Neuronal stem cell (in vitro differentiated cells): ENCODE measurements around the gene KLF12.

ENCODE experiments used
- DNase-seq: peaks from one replicate; pipeline ENCODE4 v3.0.0-alpha.2; 2013; ENCODE audit warnings: low spot score
- H2AFZ ChIP-seq: one replicate; pipeline ENCODE4 v1.6.1; 2013; ENCODE audit warnings: mild to moderate bottlenecking, low read length, inconsistent platforms
- H2AK5ac ChIP-seq: 2 replicates; pipeline ENCODE4 v1.6.1; 2013; ENCODE audit warnings: low read depth, mild to moderate bottlenecking, inconsistent platforms, low read length, moderate library complexity, mixed read lengths
- H2BK120ac ChIP-seq: 2 replicates; pipeline ENCODE4 v1.6.1; 2013; ENCODE audit warnings: low read depth, mild to moderate bottlenecking, inconsistent platforms, low read length, moderate library complexity, mixed read lengths
- H2BK12ac ChIP-seq: one replicate; pipeline ENCODE4 v1.6.1; 2013; ENCODE audit warnings: low read length, inconsistent platforms
- H2BK15ac ChIP-seq: 2 replicates; pipeline ENCODE4 v1.6.1; 2013; ENCODE audit warnings: mild to moderate bottlenecking, low read length, inconsistent platforms, mixed read lengths
- H2BK5ac ChIP-seq: one replicate; pipeline ENCODE4 v1.6.1; 2013; ENCODE audit warnings: inconsistent platforms, mild to moderate bottlenecking, low read length, moderate library complexity
- H3K14ac ChIP-seq: one replicate; pipeline ENCODE4 v1.6.1; 2013; ENCODE audit warnings: low read length, inconsistent platforms
- H3K18ac ChIP-seq: 2 replicates; pipeline ENCODE4 v1.6.1; 2013; ENCODE audit warnings: low read length, inconsistent platforms
- H3K23ac ChIP-seq: 2 replicates; pipeline ENCODE4 v1.6.1; 2013; ENCODE audit warnings: low read depth, mild to moderate bottlenecking, mixed read lengths, low read length, inconsistent platforms; ENCODE audit not compliant: poor library complexity
- H3K27ac ChIP-seq: replicated peaks from 3 replicates; pipeline ENCODE4 v1.5.1; 2013; ENCODE audit warnings: low read length, inconsistent platforms
- H3K27me3 ChIP-seq, 3 experiments: 2 replicates each; pipeline ENCODE4 v1.6.1; 2013; ENCODE audit warnings: low read length in 3 of 3, mild to moderate bottlenecking in 2 of 3, inconsistent platforms in 1 of 3, low read depth in 1 of 3, mixed read lengths in 1 of 3, moderate library complexity in 1 of 3; ENCODE audit not compliant: control insufficient read depth in 3 of 3, insufficient read depth in 3 of 3
- H3K36me3 ChIP-seq, 2 donors: replicated peaks in 1 of 2; 2 replicates each; pipeline ENCODE4 v1.6.1; 2013; ENCODE audit warnings: low read length in 2 of 2; ENCODE audit not compliant: control insufficient read depth in 2 of 2, insufficient read depth in 2 of 2
- H3K4ac ChIP-seq: 2 replicates; pipeline ENCODE4 v1.6.1; 2013; ENCODE audit warnings: inconsistent platforms, mild to moderate bottlenecking, low read length, moderate library complexity
- H3K4me1 ChIP-seq, 2 donors: 1 replicate in 1 of 2; 2 replicates in 1 of 2; pipeline ENCODE4 v1.6.1; 2013; ENCODE audit warnings: low read length in 2 of 2, low read depth in 1 of 2; ENCODE audit not compliant: control insufficient read depth in 2 of 2, insufficient read depth in 1 of 2
- H3K4me2 ChIP-seq: one replicate; pipeline ENCODE4 v1.6.1; 2013; ENCODE audit warnings: mild to moderate bottlenecking, low read length, inconsistent platforms; ENCODE audit not compliant: insufficient read depth, poor library complexity, severe bottlenecking
- H3K4me3 ChIP-seq, 2 donors: 2 replicates each; pipeline ENCODE4 v1.5.1; 2013; ENCODE audit warnings: low read length in 2 of 2, mild to moderate bottlenecking in 2 of 2, inconsistent platforms in 1 of 2, moderate library complexity in 1 of 2
- H3K79me1 ChIP-seq: one replicate; pipeline ENCODE4 v1.6.1; 2013; ENCODE audit warnings: low read depth, mild to moderate bottlenecking, inconsistent platforms, low read length, moderate library complexity
- H3K9ac ChIP-seq: one replicate; pipeline ENCODE4 v1.6.1; 2013; ENCODE audit warnings: mild to moderate bottlenecking, low read depth, low read length, inconsistent platforms; ENCODE audit not compliant: poor library complexity
- H3K9me3 ChIP-seq, 2 donors: replicated peaks in 1 of 2; 2 replicates each; pipeline versions ENCODE3 to v1.6.1; 2013; ENCODE audit warnings: low read length in 2 of 2, mild to moderate bottlenecking in 2 of 2, inconsistent platforms in 1 of 2, low read depth in 1 of 2, mixed read lengths in 1 of 2, moderate library complexity in 1 of 2; ENCODE audit not compliant: control insufficient read depth in 2 of 2, insufficient read depth in 1 of 2
- H4K8ac ChIP-seq: one replicate; pipeline ENCODE4 v1.6.1; 2013; ENCODE audit warnings: low read depth, mild to moderate bottlenecking, inconsistent platforms, low read length, moderate library complexity
- H4K91ac ChIP-seq: one replicate; pipeline ENCODE4 v1.6.1; 2013; ENCODE audit warnings: low read length, low read depth, mild to moderate bottlenecking, inconsistent platforms; ENCODE audit not compliant: poor library complexity
- WGBS, 2 donors: extraction: QIAGEN DNeasy Blood & Tissue Kit; methylation state at CpG; one replicate each; pipeline ENCODE4 v1.1.7; 2013; ENCODE audit warnings: missing lambda C conversion rate in 2 of 2, mixed read lengths in 1 of 2; ENCODE audit not compliant: insufficient read length in 2 of 2, insufficient replicate concordance in 1 of 2; ENCODE audit errors: extremely low coverage in 2 of 2; 5-methylcytosine and 5-hydroxymethylcytosine counted together

KLF12 gene

DNA sequence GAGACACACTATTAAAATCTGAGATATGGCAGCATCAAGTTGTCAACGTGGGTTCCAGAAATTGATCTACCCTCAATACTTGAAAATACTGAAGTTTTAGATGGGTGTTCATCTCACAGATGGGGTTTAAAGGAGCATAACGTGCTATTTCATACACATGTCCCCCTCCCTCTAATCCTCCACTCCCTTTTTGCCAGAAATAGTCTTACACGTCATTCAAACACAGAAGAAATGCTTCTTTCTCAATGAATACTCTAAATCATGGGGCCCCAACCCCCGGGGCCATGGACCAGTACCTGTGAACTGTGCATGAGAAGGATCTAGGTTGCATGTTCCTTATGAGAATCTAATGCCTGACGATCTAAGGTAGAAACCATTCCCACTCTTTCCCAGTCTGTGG is 19.6 kb downstream of the KLF12 start:
- H3K9me3 ChIP-seq, result peaks cover 0 to 44% of the 10 kb centered on the region in 2 donors
- no peak overlapping the region for H3K23ac ChIP-seq
- H3K4me2 ChIP-seq, result no peak overlapping the region
- H3K4me1 ChIP-seq, result peaks cover 0 to 4% of the 10 kb centered on the region in 2 donors
- no peak overlapping the region for H4K91ac ChIP-seq
- no peak overlapping the region for H2BK120ac ChIP-seq
- no CpG with 5 or more reads among the region's 5 CpGs for WGBS, 2 donors
- peaks cover 0 to 2% of the 10 kb centered on the region in 2 donors for H3K36me3 ChIP-seq
- no peak for DNase-seq
- no peak overlapping the region for H2BK15ac ChIP-seq
- H2AK5ac ChIP-seq, result no peak overlapping the region
- no peak overlapping the region for H2BK12ac ChIP-seq
- H2AFZ ChIP-seq, result no peak overlapping the region
- H4K8ac ChIP-seq, result no peak overlapping the region
- no peak overlapping the region for H3K27ac ChIP-seq
- H3K14ac ChIP-seq, result no peak overlapping the region
- H3K27me3 ChIP-seq, result no peaks in the 10 kb centered on the region
- no peak overlapping the region for H3K18ac ChIP-seq
- H3K79me1 ChIP-seq, result no peaks in the 10 kb centered on the region
- no peak overlapping the region for H3K4me3 ChIP-seq
- H3K4ac ChIP-seq, result no peak overlapping the region
- H3K9ac ChIP-seq, result no peak overlapping the region
- no peak overlapping the region for H2BK5ac ChIP-seq

DNA sequence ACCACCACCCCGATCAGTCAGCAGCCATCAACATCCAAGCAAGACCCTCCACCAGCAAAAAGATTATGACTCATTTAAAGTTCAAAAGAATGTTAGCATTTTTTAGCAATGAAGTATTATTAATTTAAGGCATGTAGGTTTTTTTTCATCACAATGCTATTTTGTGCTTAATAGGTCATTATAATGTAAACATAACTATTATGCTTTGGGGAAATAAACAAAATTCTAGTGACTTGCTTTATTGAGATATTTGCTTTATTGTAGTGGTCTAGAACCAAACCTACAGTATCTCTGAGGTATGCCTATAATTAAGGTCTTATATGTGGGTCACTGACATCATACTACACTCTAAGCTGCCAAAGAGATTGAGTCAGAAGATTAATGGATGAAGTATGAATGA is 20.0 kb downstream of the KLF12 start:
- no peak overlapping the region for H3K9ac ChIP-seq
- H3K4ac ChIP-seq, result no peak overlapping the region
- peaks cover 0 to 39% of the 10 kb centered on the region in 2 donors for H3K9me3 ChIP-seq
- no peak overlapping the region for H2BK12ac ChIP-seq
- H3K23ac ChIP-seq, result no peak overlapping the region
- H3K36me3 ChIP-seq, result peaks cover 0 to 2% of the 10 kb centered on the region in 2 donors
- H3K4me3 ChIP-seq, result no peak overlapping the region
- no peak for DNase-seq
- no peaks in the 10 kb centered on the region for H3K27me3 ChIP-seq
- no peaks in the 10 kb centered on the region for H3K79me1 ChIP-seq
- no peak overlapping the region for H4K8ac ChIP-seq
- no peak overlapping the region for H3K14ac ChIP-seq
- no peak overlapping the region for H3K27ac ChIP-seq
- no peak overlapping the region for H2BK5ac ChIP-seq
- H2BK15ac ChIP-seq, result no peak overlapping the region
- peaks cover 0 to 4% of the 10 kb centered on the region in 2 donors for H3K4me1 ChIP-seq
- no CpG with 5 or more reads among the region's 1 CpG for WGBS, 2 donors
- H4K91ac ChIP-seq, result no peak overlapping the region
- H2AFZ ChIP-seq, result no peak overlapping the region
- H2BK120ac ChIP-seq, result no peak overlapping the region
- H2AK5ac ChIP-seq, result no peak overlapping the region
- H3K4me2 ChIP-seq, result no peak overlapping the region
- no peak overlapping the region for H3K18ac ChIP-seq

DNA sequence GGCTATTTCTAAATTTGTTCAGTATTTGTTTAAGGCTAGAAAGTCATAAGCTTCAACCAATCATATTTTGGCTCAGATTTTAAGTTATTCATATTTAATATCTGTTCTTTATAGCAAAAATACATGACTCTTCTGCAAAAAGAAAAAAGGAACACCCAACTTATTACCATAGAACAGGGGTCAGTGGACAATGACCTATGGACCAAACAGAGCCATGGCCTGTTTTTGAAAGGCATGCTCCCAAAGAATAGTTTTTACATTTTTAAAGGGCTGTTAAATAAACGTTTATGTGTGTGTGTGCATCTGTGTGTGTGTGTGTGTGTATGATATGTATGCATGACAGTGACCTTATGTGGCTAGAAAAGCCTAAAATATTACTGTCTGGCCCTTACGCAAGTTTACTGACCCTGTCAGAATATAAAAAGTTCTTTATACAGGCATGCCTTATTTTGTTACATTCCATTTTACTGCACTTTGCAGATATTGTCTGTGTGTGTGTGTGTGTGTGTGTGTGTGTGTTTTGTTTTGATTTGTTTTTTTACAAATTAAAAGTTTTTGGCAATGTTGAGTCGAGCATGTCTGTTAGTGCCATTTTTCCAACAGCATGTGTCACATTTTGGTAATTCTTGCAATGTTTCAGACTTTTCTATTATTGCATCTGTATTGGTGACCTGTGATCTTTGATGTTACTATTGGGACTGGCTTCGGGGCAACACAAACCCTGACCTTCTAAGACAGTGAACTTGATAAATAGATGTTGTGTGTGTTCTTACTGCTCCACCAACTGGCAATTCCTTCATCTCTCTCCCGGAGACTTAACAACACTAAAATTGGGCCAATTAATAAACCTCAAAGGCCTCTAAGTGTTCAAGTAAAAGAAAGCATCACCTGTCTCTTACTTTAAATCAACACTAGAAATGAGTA is 22.0 kb downstream of the KLF12 start:
- no peak for DNase-seq
- Histone ChIP-seq H2BK15ac (no peak overlapping the region), H3K79me1 (no peaks in the 10 kb centered on the region), H4K91ac (no peak overlapping the region), H3K4ac (no peak overlapping the region), H3K18ac (no peak overlapping the region), H3K23ac (no peak overlapping the region), H2BK5ac (no peak overlapping the region), H3K27me3 (no peaks in the 10 kb centered on the region), H3K4me3 (no peak overlapping the region), H2BK120ac (no peak overlapping the region), H3K4me2 (no peak overlapping the region), H3K14ac (no peak overlapping the region), H4K8ac (no peak overlapping the region), H3K4me1 (peaks cover 0 to 4% of the 10 kb centered on the region in 2 donors), H3K27ac (no peak overlapping the region), H2AK5ac (no peak overlapping the region), H2BK12ac (no peak overlapping the region), H2AFZ (no peak overlapping the region), H3K9ac (no peak overlapping the region), H3K36me3 (peaks cover 0 to 5% of the 10 kb centered on the region in 2 donors), H3K9me3 (peaks cover 0 to 34% of the 10 kb centered on the region in 2 donors)
- no CpG with 5 or more reads among the region's 5 CpGs for WGBS, 2 donors

DNA sequence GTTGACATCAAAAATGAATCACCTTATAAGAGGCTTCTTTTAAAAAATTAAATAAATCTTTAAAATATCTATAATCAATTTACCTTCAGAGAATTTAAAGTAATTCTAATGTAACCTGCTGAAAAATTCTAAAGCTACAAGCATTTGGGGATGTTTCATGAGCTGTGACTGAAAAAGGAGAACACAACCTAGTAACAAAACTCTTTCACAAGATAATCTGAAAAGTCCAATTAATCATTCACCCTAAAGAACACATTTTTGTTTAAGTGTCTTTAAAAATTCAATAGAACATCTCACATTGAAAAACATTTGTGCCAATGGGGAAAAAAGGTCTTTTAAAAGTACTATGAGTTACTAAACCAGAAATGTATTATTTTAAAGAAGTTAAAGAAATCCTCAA is 22.8 kb downstream of the KLF12 start:
- H2AFZ ChIP-seq, result no peak overlapping the region
- H4K91ac ChIP-seq, result no peak overlapping the region
- H4K8ac ChIP-seq, result no peak overlapping the region
- H2BK15ac ChIP-seq, result no peak overlapping the region
- no peak overlapping the region for H3K4me3 ChIP-seq
- H3K23ac ChIP-seq, result no peak overlapping the region
- H3K9me3 ChIP-seq, result peaks cover 0 to 35% of the 10 kb centered on the region in 2 donors
- H3K4me1 ChIP-seq, result peaks cover 0 to 4% of the 10 kb centered on the region in 2 donors
- H3K36me3 ChIP-seq, result peaks cover 0 to 5% of the 10 kb centered on the region in 2 donors
- no peak overlapping the region for H3K18ac ChIP-seq
- no peaks in the 10 kb centered on the region for H3K27me3 ChIP-seq
- H2AK5ac ChIP-seq, result no peak overlapping the region
- H3K27ac ChIP-seq, result no peak overlapping the region
- no peak overlapping the region for H2BK12ac ChIP-seq
- no peak for DNase-seq
- no peaks in the 10 kb centered on the region for H3K79me1 ChIP-seq
- H2BK5ac ChIP-seq, result no peak overlapping the region
- H3K4me2 ChIP-seq, result no peak overlapping the region
- no peak overlapping the region for H2BK120ac ChIP-seq
- no peak overlapping the region for H3K9ac ChIP-seq
- H3K14ac ChIP-seq, result no peak overlapping the region
- H3K4ac ChIP-seq, result no peak overlapping the region
